Measurements from ENCODE around the gene AP1G1. TPM values are rescaled to one million over a fixed set of nuclear protein-coding genes. Genes with fewer than 3 reads are reported as not detected.
A peak's percentile ranks its signal among the peaks of the same experiment; 100 is the strongest.

AP1G1 gene
- polyA plus RNA-seq, 2 of the 4 experiments (the other 2 are of a cell fraction), result 38.1 to 85.6 TPM

GRCh38 chr16:71771571-71771970 is 37.1 kb downstream of the AP1G1 start:
- Histone ChIP-seq H3K4me3 (no peak overlapping the region), H3K4me2 (no peak overlapping the region), H3K27ac (no peak overlapping the region), H3K4me1 (peaks cover 3% of the 10 kb centered on the region; the same call in 1 of the 3 replicates), H3K9me3 (no peaks in the 10 kb centered on the region)
- no peak for TF ChIP-seq ZFP36 (IDR thresholded peaks at IDR 0.05; ENCODE audit: borderline replicate concordance, partially characterized antibody)
- TF ChIP-seq GATA3 (IDR thresholded peaks at IDR 0.05; ENCODE audit: borderline replicate concordance), result peak; percentile 56; the same call in 1 of the 2 replicates
- no peak for TF ChIP-seq POLR2A (IDR thresholded peaks at IDR 0.05; ENCODE audit: low read length)
- no peak for TF ChIP-seq ELK1 (IDR thresholded peaks at IDR 0.05; ENCODE audit: low read depth, low read length)
- no peak for TF ChIP-seq PHF8 (IDR thresholded peaks at IDR 0.05; ENCODE audit: borderline replicate concordance, low read depth)
- no peak for TF ChIP-seq TP53 (CRISPR knock-in tag; IDR thresholded peaks at IDR 0.05)
- no peak for TF ChIP-seq NFE2L2 (conservative IDR thresholded peaks at IDR 0.05; ENCODE audit: low read length)
- TF ChIP-seq CTCF (IDR thresholded peaks at IDR 0.05), result no peak
- no peak for TF ChIP-seq HES2 (IDR thresholded peaks at IDR 0.05)
- ATAC-seq (no peak), DNase-seq (ENCODE audit: low read depth in 1 of 2, low spot score in 1 of 2) (no peak), FAIRE-seq (no peak)
- ChIA-PET CTCF (interaction anchor here (0.7 kb wide), 1 partner anchor 84 kb away, joined by 3 read pairs; no protein-coding TSS in a partner anchor), POLR2A (no interaction called here)

DNA sequence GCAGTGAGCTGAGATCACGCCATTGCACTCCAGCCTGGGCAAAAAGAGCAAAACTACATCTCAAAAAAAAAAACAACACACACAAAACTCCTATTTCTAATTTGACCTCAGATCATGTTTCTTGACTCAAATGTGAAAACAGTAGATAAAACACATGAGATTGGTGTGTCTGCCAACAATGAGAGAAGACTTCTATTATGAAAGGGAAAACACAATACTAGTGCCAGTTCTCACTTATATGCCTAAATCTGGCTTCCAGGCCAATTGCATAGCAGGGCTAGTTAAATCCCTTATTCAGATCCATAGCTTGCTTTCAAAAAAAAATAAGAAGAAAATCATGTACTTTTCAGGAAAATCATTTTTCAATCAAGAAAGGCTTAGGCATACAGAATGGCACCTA is 39.4 kb downstream of the AP1G1 start:
- FAIRE-seq (no peak), ATAC-seq (no peak), DNase-seq (ENCODE audit: low read depth in 1 of 2, low spot score in 1 of 2) (no peak)
- H3K27ac ChIP-seq, result no peak overlapping the region
- 85% methylated on average over 1 of the region's 1 CpG for WGBS (ENCODE audit: missing lambda C conversion rate)
- peaks cover 3% of the 10 kb centered on the region; the same call in 1 of the 3 replicates for H3K4me1 ChIP-seq
- ChIA-PET POLR2A (no interaction called here), CTCF (no interaction called here)
- no peak overlapping the region for H3K4me3 ChIP-seq
- no peaks in the 10 kb centered on the region for H3K9me3 ChIP-seq
- TF ChIP-seq HOXB5 (CRISPR knock-in tag; IDR thresholded peaks at IDR 0.05) (no peak), RARB (CRISPR knock-in tag; IDR thresholded peaks at IDR 0.05) (no peak), HEYL (CRISPR knock-in tag; IDR thresholded peaks at IDR 0.05) (no peak), NR3C1 (IDR thresholded peaks at IDR 0.05) (no peak), NPAS2 (CRISPR knock-in tag; IDR thresholded peaks at IDR 0.05; ENCODE audit: borderline replicate concordance) (no peak), GATA3 (IDR thresholded peaks at IDR 0.05; ENCODE audit: borderline replicate concordance) (no peak), ATOH8 (CRISPR knock-in tag; IDR thresholded peaks at IDR 0.05; ENCODE audit: low read depth) (no peak), CEBPB (IDR thresholded peaks at IDR 0.05) (no peak), MAZ (IDR thresholded peaks at IDR 0.05; ENCODE audit: borderline replicate concordance, low read depth, low read length) (no peak), HES2 (IDR thresholded peaks at IDR 0.05) (no peak), FOXS1 (CRISPR knock-in tag; IDR thresholded peaks at IDR 0.05) (no peak), RNF2 (IDR thresholded peaks at IDR 0.05; ENCODE audit: borderline replicate concordance, low read depth) (no peak), JUNB (IDR thresholded peaks at IDR 0.05) (no peak), MAX (IDR thresholded peaks at IDR 0.05) (no peak), TFCP2L1 (CRISPR knock-in tag; IDR thresholded peaks at IDR 0.05) (no peak), KDM1A (IDR thresholded peaks at IDR 0.05; ENCODE audit: low read depth) (no peak), CHD2 (IDR thresholded peaks at IDR 0.05; ENCODE audit: low read length, partially characterized antibody) (no peak)
- TF ChIP-seq, protein P1, sequence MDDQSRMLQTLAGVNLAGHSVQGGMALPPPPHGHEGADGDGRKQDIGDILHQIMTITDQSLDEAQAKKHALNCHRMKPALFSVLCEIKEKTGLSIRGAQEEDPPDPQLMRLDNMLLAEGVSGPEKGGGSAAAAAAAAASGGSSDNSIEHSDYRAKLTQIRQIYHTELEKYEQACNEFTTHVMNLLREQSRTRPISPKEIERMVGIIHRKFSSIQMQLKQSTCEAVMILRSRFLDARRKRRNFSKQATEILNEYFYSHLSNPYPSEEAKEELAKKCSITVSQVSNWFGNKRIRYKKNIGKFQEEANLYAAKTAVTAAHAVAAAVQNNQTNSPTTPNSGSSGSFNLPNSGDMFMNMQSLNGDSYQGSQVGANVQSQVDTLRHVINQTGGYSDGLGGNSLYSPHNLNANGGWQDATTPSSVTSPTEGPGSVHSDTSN (IDR thresholded peaks at IDR 0.05), result no peak
- TF ChIP-seq, protein P2, sequence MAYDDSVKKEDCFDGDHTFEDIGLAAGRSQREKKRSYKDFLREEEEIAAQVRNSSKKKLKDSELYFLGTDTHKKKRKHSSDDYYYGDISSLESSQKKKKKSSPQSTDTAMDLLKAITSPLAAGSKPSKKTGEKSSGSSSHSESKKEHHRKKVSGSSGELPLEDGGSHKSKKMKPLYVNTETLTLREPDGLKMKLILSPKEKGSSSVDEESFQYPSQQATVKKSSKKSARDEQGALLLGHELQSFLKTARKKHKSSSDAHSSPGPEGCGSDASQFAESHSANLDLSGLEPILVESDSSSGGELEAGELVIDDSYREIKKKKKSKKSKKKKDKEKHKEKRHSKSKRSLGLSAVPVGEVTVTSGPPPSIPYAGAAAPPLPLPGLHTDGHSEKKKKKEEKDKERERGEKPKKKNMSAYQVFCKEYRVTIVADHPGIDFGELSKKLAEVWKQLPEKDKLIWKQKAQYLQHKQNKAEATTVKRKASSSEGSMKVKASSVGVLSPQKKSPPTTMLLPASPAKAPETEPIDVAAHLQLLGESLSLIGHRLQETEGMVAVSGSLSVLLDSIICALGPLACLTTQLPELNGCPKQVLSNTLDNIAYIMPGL (CRISPR knock-in tag; IDR thresholded peaks at IDR 0.05; ENCODE audit: borderline replicate concordance), result no peak
- TF ChIP-seq, protein P3, sequence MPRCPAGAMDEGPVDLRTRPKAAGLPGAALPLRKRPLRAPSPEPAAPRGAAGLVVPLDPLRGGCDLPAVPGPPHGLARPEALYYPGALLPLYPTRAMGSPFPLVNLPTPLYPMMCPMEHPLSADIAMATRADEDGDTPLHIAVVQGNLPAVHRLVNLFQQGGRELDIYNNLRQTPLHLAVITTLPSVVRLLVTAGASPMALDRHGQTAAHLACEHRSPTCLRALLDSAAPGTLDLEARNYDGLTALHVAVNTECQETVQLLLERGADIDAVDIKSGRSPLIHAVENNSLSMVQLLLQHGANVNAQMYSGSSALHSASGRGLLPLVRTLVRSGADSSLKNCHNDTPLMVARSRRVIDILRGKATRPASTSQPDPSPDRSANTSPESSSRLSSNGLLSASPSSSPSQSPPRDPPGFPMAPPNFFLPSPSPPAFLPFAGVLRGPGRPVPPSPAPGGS (IDR thresholded peaks at IDR 0.05), result no peak
- H3K4me2 ChIP-seq, result no peak overlapping the region
